HG02763 (cell line): ENCODE measurements around the gene ADH1B.
"Not testable (repeated sequence)": the region's sequence is repeated elsewhere in the genome, so short reads cannot be mapped to it uniquely, and the experiment has no call there.

Experiments used
- ATAC-seq: cut with Tn5 transposase; IDR thresholded peaks from one replicate; pipeline ENCODE4 v1.9.1; 2021; ENCODE audit warnings: mild to moderate bottlenecking, moderate library complexity; ENCODE audit not compliant: unreplicated experiment

Gene ADH1B

DNA sequence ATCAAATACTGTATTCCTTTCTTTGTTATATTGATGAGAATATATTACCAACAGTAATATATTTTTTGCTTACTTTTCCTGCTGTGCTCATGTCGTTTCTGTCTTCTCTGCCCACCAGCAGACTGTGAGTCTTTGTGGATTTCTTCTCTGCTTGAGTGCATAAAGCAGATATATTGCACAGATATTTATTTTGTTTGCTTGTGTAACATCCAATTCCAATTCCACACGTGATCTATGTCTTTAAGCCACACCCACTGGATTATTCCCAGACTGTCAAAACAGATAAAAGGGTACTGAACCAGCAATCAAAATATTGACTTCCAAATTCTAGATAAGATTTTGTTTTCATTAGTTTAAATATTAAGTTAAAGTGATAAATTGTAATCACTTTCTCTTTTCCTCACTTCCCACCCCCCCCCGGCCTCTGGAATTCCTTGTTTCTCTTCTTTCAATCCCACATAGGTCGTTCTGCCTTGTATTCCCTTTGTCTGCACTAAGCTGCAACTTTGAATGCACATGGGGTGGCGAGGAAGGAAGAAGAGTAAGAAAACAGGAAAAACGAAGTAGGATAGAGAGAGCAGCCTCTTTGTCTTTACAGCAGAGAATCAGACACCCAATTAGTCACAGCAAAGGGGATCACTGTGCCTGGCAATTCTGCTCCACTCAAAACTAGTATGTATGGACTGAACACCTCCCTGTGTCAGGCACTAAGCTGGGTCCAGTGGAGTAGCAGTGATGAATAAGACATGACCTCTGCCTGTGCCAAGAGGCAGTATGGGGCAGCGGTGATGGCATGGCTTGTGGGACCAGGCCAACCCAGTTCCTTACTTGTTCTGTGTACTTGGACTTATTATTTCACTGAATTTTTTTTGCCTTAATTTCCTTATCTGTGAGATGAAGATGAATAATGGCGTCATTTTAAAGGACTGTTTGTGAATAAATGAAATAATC, at the start of gene ADH1B:
Gene ADH1B (minus strand): TSS at position 161 of the 951 bp plus-strand sequence. CDS start 70 bp downstream, at position 91.
- no peak for ATAC-seq

DNA sequence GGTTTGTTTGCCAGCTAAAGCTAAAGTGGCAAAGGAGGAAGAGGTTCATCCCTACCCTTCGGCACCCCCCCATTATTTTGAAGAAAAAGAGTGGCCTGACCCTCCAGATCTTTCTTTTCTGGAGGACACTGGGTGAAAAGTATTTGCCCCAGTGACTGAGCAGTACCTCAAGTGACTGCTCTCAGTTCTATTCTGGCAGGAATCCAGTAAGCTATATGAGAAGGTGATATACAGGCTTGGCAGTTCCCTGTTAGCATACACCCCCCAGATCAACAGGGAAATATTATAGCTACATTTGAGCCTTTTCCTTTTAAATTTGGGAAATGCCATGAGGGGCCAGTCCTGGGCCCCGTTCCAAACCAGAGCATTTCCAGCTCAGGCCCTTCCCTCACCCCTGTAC, 46.6 kb upstream of the ADH1B start:
- not testable (repeated sequence) for ATAC-seq

DNA sequence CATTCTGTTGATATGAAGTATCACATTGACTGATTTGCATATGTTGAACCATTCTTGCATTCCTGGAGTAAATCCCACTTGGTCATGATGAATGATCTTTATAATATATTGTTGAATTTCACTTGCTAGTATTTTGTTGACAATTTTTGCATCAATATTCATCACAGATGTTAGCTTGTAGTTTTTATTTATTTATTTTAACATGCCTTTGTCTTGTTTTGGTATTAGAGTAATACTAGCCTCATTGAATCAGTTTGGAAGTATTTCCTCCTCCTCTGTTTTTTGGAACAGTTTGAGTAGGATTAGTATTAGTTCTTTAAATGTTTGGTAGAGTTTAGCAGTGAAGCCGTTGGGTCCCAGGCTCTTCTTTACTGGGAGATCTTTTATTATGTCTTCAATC, 45.3 kb upstream of the ADH1B start:
- no peak for ATAC-seq

GRCh38 chr4:99362768-99363167, 41.6 kb upstream of the ADH1B start:
- ATAC-seq, result no peak

DNA sequence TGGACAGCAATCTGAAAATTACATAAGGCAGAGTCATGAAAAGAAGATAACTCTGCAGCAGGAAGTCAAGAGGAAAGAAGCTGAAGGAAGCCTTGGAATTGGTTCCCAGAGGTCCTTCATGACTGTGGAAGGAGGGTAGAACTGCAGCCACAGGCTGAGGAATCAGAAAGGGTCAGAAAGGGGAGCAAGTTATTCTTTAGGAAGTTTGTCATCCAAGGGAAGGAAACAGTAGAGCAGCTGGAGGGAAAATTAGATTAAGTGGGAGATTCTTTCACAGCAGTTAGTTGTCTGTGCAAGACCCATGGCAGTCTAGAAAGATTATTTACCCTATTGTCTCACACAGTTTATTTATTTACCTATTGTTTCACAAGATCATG, 40.7 kb upstream of the ADH1B start:
- ATAC-seq, result no peak

DNA sequence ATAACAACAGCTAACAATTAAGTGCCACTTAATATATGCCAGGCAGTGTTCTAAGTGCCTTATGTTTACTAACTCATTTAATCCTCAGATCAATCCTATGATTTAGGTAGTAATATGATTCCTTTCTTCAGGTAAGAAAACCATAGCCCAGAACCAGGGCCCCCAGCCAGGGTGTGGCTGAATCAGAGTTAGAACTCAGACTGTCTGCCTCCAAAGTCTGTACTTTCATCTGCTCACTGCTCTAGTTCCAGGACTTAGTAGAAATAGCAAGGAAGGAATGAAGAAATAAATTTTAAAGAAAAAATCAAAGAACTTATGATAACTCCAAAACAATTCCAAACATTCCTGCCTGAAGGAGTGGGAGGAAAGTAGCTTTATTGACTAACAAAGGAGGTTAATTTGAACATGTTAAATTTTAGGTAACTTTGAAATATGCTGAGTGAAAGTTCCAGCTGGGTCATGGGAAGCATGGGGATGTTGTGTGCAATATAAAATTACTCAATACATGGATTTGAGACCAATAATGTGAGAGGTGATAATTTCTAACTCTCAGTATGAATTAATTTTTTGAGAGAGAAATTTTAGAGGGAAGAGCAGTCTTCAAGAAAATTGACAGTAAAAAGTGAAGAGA, 40.2 kb upstream of the ADH1B start:
- ATAC-seq, result no peak

DNA sequence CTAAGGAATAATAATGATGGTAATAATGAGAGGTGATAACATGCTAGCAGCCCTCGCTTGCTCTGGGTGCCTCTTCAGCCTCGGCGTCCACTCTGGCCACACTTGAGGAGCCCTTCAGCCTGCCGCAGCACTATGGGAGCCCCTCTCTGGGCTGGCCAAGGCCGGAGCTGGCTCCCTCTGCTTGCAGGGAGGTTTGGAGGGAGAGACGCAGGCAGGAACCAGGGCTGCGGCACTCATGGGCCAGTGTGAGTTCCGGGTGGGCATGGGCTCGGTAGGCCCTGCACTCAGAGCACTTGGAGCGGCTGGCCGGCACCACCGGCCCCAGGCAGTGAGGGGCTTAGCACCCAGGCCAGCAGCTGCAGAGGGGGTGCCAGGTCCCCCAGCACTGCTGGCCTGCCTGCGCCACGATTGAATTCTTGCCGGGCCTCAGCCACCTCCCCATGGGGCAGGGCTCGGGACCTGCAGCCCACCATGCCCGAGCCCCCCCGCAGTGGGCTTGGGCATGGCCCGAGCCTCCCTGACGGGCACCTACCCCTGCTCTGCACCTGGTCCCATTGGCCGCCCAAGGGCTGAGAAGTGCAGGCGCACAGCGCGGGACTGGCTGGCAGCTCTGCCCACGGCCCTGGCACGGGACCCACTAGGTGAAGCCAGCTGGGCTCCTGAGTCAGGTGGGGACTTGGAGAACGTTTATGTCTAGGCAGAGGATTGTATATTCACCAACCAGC, 38.4 kb upstream of the ADH1B start:
- no peak for ATAC-seq

DNA sequence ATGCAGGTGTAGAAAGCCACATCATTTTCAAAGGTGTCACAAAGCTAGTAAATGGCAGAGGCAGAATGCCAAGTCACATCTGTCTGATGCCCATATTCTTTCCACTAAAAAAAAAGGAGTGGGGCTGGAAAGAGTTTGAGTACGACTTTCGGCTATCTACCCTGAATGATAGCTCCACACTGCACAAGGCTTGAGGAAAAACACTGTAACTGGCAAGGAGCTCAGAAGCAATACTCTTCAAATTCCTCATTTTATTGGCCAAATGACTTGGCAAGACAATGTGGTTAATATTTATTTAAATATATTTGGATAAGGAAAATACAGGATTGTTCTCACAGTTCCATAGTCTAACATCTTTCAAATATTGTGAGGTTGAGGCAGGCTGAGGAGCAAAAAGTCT, 36.7 kb upstream of the ADH1B start:
- ATAC-seq, result no peak

- ATAC-seq, result peak; percentile 90
Observed at GRCh38 chr4:99356992-99357391, 35.8 kb upstream of the ADH1B start.

DNA sequence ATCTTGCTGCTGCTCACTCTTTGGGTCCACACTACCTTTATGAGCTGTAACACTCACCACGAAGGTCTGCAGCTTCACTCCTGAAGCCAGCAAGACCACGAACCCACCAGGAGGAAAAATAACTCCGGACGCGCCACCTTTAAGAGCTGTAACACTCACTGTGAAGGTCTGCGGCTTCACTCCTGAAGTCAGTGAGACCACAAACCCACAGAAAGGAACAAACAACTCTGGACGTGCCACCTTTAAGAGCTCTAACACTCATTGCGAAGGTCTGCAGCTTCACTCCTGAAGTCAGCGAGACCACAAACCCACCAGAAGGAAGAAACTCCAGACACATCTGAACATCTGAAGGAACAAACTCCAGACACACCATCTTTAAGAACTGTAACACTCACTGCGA, 34.9 kb upstream of the ADH1B start:
- not testable (repeated sequence) for ATAC-seq

DNA sequence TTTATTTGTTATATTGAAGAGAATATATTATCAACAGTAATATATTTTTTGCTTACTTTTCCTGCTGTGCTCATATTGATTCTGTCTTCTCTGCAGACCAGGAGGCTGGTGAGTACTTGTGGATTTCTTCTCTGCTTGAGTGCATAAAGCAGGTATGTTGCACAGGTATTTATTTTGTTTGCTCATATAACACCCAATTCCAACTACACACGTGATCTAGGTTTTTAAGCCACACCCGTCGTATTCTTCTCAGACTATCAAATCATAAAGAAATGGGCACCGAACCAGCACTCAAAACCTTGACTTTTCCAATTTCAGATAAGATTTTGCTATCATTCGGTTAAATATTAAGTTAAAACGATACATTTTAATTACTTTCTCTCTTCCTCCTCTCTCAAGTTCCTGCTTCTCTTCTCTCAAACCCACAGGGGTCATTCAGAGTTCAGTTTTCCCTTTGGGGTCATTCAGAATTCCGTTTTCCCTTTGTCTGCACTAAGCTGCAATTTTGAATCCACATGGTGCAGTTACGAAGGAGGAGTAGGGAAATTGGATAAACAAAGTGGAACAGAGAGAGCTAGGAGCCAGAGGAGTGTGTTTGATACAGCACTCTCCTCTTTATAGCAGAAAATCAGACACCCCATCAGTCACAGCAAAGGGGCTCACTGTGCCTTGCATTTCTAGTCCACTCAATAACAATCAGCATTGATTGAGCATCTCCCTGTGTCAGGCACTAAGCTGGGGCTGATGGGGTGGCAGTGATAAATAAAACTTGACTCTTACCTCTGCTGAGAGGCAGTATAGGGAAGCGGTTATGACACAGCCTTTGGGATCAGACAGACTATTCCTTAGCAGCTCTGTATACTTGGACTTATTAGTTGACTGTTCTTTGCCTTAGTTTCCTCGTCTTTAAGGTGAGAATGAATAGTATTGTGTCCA, 31.7 kb upstream of the ADH1B start, which contains the start of gene ADH1C:
Gene ADH1C (minus strand): TSS at position 145 of the 936 bp plus-strand sequence. CDS start 71 bp downstream, at position 74.
- ATAC-seq, result no peak

- ATAC-seq, result no peak
Observed at GRCh38 chr4:99351487-99351886, 30.3 kb upstream of the ADH1B start.

- no peak for ATAC-seq
Observed at GRCh38 chr4:99349338-99349737, 28.1 kb upstream of the ADH1B start.

GRCh38 chr4:99342624-99343023, 21.4 kb upstream of the ADH1B start:
- not testable (repeated sequence) for ATAC-seq

DNA sequence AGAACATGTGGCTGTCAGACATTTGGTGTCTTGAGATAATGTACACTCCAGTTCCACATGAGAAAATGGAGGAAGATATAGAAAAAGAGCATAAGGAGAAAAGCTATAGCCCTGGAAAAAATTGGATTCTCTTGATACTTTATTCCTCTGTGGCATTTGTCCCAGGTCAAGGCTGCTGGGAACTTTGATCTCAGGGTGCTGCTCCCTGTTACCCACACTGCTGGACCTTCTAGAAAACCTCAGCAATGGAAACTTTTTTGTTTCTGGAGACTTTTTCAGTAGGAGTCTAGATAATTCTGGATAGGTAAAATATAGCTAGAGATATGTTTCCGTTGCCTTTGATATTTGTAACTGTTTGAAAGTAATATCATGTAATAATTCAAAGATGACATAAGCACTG, 20.2 kb upstream of the ADH1B start:
- ATAC-seq, result no peak

DNA sequence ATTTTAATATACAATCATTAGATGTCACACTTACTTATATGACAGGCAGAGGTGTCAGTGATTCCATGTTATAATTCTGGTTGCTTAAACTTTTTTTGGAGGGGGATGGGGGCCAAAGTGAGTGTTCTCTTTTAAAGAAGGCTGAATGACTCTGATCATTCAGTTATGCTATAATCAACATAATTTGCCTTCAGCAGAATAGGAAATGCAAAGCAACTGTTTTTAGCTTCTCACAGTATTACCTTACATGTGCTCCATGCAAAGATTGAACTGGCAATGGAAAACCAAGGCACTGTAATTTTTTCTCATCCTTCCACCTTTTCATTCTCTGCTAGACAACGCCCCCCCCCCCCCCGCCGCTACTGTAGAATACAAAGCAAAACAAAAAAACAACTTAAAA, 18.0 kb upstream of the ADH1B start:
- ATAC-seq, result no peak

GRCh38 chr4:99336553-99336952, 15.4 kb upstream of the ADH1B start:
- no peak for ATAC-seq

GRCh38 chr4:99334880-99335279, 13.7 kb upstream of the ADH1B start:
- no peak for ATAC-seq

DNA sequence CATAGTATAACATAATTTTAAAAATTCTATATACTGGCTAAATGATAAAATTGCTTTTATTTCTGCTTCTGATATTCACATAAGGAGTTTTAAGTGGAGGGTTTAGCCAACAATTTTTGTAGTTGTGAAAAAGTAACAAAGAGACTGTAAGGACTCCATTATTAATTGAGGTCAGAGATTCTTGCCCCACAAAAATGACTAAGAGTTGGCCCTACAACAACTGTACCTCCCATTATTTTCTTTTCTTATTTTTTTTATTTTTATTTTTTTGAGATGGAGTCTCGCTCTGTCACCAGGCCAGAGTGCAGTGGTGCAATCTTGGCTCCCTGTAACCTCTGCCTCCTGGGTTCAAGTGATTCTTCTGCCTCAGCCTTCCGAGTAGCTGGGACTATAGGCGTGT, 9.4 kb upstream of the ADH1B start:
- no peak for ATAC-seq

- no peak for ATAC-seq
Observed at GRCh38 chr4:99329876-99330275, 8.7 kb upstream of the ADH1B start.
